OCI-LY1 (cell line): ENCODE results near the gene DENND1A.

Experiments
- EZH2 ChIP-seq: fragments of 200-600 bp; sonication (generic), shearing (Covaris generic); IDR thresholded peaks from 2 replicates; pipeline ENCODE4 v1.8.0; 2017; ENCODE audit warnings: borderline replicate concordance, mixed run types, mild to moderate bottlenecking, antibody characterized with exemption, low read length, moderate library complexity, mixed read lengths
- TF ChIP-seq, protein P1 (sequence below): fragments of 200-600 bp; sonication (generic), shearing (Covaris generic); IDR thresholded peaks from 2 replicates; pipeline ENCODE4 v1.5.1; 2017; ENCODE audit warnings: mild to moderate bottlenecking, antibody characterized with exemption, low read length, moderate library complexity, mixed read lengths

- TF ChIP-seq, protein P1, sequence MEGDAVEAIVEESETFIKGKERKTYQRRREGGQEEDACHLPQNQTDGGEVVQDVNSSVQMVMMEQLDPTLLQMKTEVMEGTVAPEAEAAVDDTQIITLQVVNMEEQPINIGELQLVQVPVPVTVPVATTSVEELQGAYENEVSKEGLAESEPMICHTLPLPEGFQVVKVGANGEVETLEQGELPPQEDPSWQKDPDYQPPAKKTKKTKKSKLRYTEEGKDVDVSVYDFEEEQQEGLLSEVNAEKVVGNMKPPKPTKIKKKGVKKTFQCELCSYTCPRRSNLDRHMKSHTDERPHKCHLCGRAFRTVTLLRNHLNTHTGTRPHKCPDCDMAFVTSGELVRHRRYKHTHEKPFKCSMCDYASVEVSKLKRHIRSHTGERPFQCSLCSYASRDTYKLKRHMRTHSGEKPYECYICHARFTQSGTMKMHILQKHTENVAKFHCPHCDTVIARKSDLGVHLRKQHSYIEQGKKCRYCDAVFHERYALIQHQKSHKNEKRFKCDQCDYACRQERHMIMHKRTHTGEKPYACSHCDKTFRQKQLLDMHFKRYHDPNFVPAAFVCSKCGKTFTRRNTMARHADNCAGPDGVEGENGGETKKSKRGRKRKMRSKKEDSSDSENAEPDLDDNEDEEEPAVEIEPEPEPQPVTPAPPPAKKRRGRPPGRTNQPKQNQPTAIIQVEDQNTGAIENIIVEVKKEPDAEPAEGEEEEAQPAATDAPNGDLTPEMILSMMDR = no peak
- TF ChIP-seq EZH2 = no peak
These were observed 184.0 kb downstream of the DENND1A start for GRCh38 chr9:123745933-123746332.
